Activated CD8-positive, alpha-beta T cell treated with anti-CD3 and anti-CD28 coated beads for 36 hours (primary cell): ENCODE measurements around the gene EPAS1. TPM values are rescaled to one million over a fixed set of nuclear protein-coding genes. Genes with fewer than 3 reads are reported as not detected.
"Not testable (repeated sequence)": the region's sequence is repeated elsewhere in the genome, so short reads cannot be mapped to it uniquely, and the experiment has no call there.

Source experiments
- ATAC-seq: fragments of 200-7000 bp; cut with Tn5 transposase; one replicate; pipeline ENCODE4 v1.10.0; 2021; ENCODE audit warnings: mild to moderate bottlenecking, moderate library complexity
- CTCF ChIA-PET: fragments of 350-600 bp; sonication (Branson Sonifier 250); formaldehyde crosslinking; loops from one replicate; lab custom pipeline; 2021; ENCODE audit warnings: antibody characterized with exemption; lab: Charles Lee
- POLR2A ChIA-PET: fragments of 350-600 bp; sonication (Branson Sonifier 250); formaldehyde crosslinking; loops from one replicate; lab custom pipeline; 2021; ENCODE audit warnings: antibody characterized with exemption; lab: Charles Lee
- DNase-seq: peaks from one replicate; pipeline ENCODE4 v3.0.0-alpha.2; 2020
- H3K27ac Mint-ChIP-seq: one replicate; pipeline ENCODE4 v1.8.0; 2021; ENCODE audit warnings: mild to moderate bottlenecking, mixed read lengths
- H3K27me3 Mint-ChIP-seq: one replicate; pipeline ENCODE4 v1.8.0; 2021; ENCODE audit warnings: mixed read lengths
- H3K36me3 Mint-ChIP-seq: one replicate; pipeline ENCODE4 v1.8.0; 2021; ENCODE audit warnings: low read depth, mixed read lengths
- H3K4me1 Mint-ChIP-seq: one replicate; pipeline ENCODE4 v1.8.0; 2021; ENCODE audit warnings: low read depth, mixed read lengths
- H3K4me3 Mint-ChIP-seq: one replicate; pipeline ENCODE4 v1.8.0; 2021; ENCODE audit warnings: mild to moderate bottlenecking, moderate library complexity, mixed read lengths
- H3K9me3 Mint-ChIP-seq: one replicate; pipeline ENCODE4 v1.8.0; 2021; ENCODE audit warnings: mixed read lengths
- intact Hi-C: fragments of 100-400 bp; cut with micrococcal nuclease; formaldehyde crosslinking; loops from one replicate; pipeline ENCODE4 v1.10.0; 2022
- total RNA-seq, 2 experiments: library from RNA; stranded (reverse); gene quantifications; one replicate each; pipeline ENCODE4 v1.2.3, GENCODE V29; 2021
- TF ChIP-seq, protein P1 (sequence below): fragments of 200-600 bp; IDR thresholded peaks from one replicate; pipeline ENCODE4 v1.8.0; 2022; ENCODE audit warnings: antibody characterized with exemption, mild to moderate bottlenecking

The EPAS1 gene
- total RNA-seq, 2 experiments from 2014 or later, result 8.3 to 12.2 TPM

DNA sequence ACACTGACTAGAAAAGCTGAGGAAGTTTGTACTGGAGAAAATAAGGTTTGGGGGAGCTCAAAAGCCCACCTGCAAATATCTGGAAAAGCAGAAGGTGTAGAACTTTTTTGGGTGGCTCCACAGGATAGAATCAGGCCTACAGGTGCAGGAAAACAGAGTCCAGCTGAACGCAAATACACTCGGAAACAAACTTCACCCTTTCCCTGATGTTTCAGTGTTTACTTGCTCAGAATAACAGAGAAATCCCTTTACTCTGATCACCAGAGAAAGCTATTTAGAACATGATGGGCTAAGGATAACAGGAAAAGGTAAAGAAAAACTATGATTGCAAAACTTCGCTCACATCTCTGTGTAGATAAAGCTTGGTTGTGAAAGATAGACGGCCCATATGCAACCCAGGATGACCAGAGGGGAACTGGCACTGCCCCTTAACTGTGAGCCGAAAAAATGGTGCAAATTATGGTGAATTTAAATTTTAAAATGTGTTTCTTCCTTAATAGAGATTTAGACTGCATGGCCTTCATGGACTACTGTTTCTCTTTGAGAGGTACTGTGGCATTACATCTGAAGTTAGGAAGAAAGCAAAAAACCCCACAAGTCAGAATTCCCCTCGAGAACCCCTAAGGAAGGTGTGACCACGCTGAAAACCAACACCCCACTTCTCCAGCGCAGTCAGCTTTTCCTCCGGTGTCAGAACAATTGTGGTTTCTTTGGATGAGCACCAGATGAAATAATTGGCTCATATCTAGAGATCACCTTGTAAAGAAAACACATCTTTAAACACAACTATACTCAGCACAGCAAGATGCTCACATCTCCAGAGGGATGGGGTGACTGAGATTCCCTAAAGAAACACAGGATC, 97.7 kb downstream of the EPAS1 start:
- Mint-ChIP-seq H3K9me3 (no peaks in the 10 kb centered on the region), H3K36me3 (no peaks in the 10 kb centered on the region), H3K27ac (no peak overlapping the region), H3K27me3 (no peaks in the 10 kb centered on the region), H3K4me3 (no peak overlapping the region), H3K4me1 (peaks cover 9% of the 10 kb centered on the region)
- ATAC-seq (no peak), DNase-seq (peak; percentile 7)
- ChIA-PET POLR2A (no interaction called here), CTCF (no interaction called here)
- intact Hi-C loops, result no loop called here
- TF ChIP-seq, protein P1, sequence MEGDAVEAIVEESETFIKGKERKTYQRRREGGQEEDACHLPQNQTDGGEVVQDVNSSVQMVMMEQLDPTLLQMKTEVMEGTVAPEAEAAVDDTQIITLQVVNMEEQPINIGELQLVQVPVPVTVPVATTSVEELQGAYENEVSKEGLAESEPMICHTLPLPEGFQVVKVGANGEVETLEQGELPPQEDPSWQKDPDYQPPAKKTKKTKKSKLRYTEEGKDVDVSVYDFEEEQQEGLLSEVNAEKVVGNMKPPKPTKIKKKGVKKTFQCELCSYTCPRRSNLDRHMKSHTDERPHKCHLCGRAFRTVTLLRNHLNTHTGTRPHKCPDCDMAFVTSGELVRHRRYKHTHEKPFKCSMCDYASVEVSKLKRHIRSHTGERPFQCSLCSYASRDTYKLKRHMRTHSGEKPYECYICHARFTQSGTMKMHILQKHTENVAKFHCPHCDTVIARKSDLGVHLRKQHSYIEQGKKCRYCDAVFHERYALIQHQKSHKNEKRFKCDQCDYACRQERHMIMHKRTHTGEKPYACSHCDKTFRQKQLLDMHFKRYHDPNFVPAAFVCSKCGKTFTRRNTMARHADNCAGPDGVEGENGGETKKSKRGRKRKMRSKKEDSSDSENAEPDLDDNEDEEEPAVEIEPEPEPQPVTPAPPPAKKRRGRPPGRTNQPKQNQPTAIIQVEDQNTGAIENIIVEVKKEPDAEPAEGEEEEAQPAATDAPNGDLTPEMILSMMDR, result no peak

DNA sequence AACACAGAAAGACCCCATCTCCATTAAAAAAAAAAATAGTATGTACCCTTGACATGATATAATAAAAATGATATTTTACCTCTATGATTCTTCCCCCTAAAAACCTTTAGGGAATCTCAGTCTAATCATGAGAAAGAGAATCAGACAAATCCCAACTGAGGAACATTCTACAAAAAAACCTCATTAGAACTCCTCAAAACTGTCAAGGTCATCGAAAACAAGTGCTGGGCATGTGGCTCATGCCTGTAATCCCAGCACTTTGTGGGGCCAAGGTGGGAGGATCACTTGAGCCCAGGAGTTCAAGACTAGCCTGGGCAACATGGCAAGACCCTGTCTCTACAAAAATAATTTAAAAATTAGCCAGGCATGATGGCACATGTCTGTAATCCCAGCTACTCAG, 98.5 kb downstream of the EPAS1 start:
- H3K4me1 Mint-ChIP-seq, intact Hi-C loops, H3K9me3 Mint-ChIP-seq, H3K36me3 Mint-ChIP-seq, H3K4me3 Mint-ChIP-seq, H3K27ac Mint-ChIP-seq, CTCF ChIA-PET, POLR2A ChIA-PET, DNase-seq, H3K27me3 Mint-ChIP-seq, ATAC-seq: not testable (repeated sequence)

DNA sequence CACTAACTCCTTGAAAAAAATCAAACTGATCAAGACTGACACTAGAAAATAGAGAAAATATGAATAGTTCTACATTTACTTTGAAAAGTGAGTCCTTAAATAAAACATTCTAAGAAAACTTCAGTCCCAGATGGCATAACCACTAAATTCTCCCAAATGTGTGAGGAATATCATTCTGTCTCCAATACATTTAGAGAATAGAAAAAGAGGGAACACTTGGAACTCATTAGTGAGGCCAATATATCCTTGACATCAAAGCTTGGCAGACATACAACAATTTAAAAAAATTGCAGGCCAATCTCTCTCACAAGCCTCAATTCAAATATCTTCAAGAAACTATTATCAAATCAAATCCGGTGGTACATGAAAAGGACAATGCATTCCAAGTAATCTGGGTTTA, 102.8 kb downstream of the EPAS1 start:
- no peak for ATAC-seq
- intact Hi-C loops, result no loop called here
- Mint-ChIP-seq H3K4me3 (no peak overlapping the region), H3K9me3 (no peaks in the 10 kb centered on the region), H3K4me1 (peaks cover 4% of the 10 kb centered on the region), H3K36me3 (no peaks in the 10 kb centered on the region), H3K27ac (no peak overlapping the region), H3K27me3 (no peaks in the 10 kb centered on the region)
- ChIA-PET CTCF (interaction anchor here (1.2 kb wide), 1 partner anchor 389 kb away, joined by 3 read pairs; no protein-coding TSS in a partner anchor), POLR2A (no interaction called here)
- TF ChIP-seq, protein P1, result no peak
- no peak for DNase-seq

DNA sequence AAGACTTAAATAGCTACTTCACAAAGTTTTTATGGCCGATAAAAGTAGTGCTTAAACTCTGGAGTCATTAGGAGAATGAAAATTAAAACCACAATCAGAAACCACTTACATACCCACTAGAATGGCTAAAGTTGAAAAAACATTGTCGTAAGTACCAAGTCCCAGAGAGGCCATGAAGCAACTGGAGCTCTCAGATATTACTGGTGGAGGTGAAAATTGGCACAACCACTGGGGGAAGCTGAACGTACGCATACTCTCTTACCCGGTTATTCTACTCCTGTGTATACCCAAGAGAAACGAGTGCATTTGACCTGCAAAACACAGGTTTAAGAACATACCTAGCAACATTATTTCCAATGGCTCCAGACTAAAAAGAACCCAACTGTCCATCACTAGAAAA, 105.7 kb downstream of the EPAS1 start:
- ATAC-seq (no peak), DNase-seq (no peak)
- TF ChIP-seq, protein P1, result no peak
- intact Hi-C loops, result no loop called here
- Mint-ChIP-seq H3K27me3 (no peaks in the 10 kb centered on the region), H3K4me1 (no peaks in the 10 kb centered on the region), H3K9me3 (no peaks in the 10 kb centered on the region), H3K27ac (no peak overlapping the region), H3K36me3 (no peaks in the 10 kb centered on the region), H3K4me3 (no peak overlapping the region)
- POLR2A ChIA-PET, result no interaction called here
- CTCF ChIA-PET, result no interaction called here

DNA sequence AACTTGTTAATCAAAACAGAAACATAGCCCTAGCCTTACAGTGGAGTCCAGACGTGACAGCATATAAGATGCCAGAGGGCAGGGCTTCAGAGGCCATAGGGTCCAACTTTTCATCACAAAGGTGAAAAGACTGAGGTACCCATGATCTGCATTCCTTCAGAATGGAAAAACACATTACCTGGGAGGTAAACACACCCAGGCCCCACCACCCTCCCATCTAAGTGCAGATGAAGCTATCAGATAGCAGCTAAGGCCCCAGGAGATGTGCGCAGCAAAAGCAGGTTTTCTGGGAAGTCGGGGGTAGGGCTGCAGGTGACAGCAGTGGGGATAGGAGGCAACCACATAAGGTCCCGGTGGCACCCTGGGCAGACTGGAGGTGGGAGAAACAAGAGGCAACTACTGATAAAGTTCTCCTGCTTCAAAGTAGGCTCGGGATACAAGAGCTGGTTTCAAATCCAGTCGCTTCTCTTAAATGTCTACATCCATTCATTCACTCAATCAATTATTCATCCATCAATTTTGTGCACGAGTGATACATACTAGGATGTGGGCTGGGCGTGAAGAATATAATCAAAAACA, 107.1 kb downstream of the EPAS1 start:
- no peaks in the 10 kb centered on the region for H3K9me3 Mint-ChIP-seq
- ATAC-seq (no peak), DNase-seq (no peak)
- POLR2A ChIA-PET, result no interaction called here
- H3K4me3 Mint-ChIP-seq, result no peak overlapping the region
- intact Hi-C loops, result no loop called here
- no peaks in the 10 kb centered on the region for H3K27me3 Mint-ChIP-seq
- CTCF ChIA-PET, result no interaction called here
- no peaks in the 10 kb centered on the region for H3K36me3 Mint-ChIP-seq
- no peak overlapping the region for H3K27ac Mint-ChIP-seq
- TF ChIP-seq, protein P1, result no peak
- no peaks in the 10 kb centered on the region for H3K4me1 Mint-ChIP-seq
